K562 (cell line): ENCODE results near the gene AMN1. TPM values are rescaled to one million over a fixed set of nuclear protein-coding genes. Genes with fewer than 3 reads are reported as not detected.

Source experiments
- DIDO1 ChIP-seq: fragments of 450-650 bp; IDR thresholded peaks from 2 replicates; pipeline ENCODE4 v1.6.1; 2016; ENCODE audit warnings: low read depth, missing biosample characterization, missing genetic modification characterization
- DMBX1 ChIP-seq: fragments of 250-450 bp; sonication (Bioruptor Pico); IDR thresholded peaks from 2 replicates; pipeline ENCODE4 v1.8.0; 2022; ENCODE audit warnings: inconsistent platforms, mild to moderate bottlenecking, moderate library complexity, borderline replicate concordance
- DNMT1 ChIP-seq: fragments of 450-650 bp; IDR thresholded peaks from 2 replicates; pipeline ENCODE4 v1.6.1; 2016; ENCODE audit warnings: antibody characterized with exemption, mild to moderate bottlenecking
- EHMT2 ChIP-seq: fragments of 450-650 bp; IDR thresholded peaks from 2 replicates; pipeline ENCODE4 v1.6.1; 2018; ENCODE audit warnings: antibody characterized with exemption
- ELF2 ChIP-seq: fragments of 250-450 bp; sonication (Bioruptor Pico); IDR thresholded peaks from 2 replicates; pipeline ENCODE4 v1.5.0; 2021; ENCODE audit warnings: mild to moderate bottlenecking
- EP300 ChIP-seq: IDR thresholded peaks from 2 replicates; pipeline ENCODE4 v1.6.1; 2012; ENCODE audit warnings: low read length, improper control_type of control experiment
- HEY1 ChIP-seq: fragments of 250-450 bp; sonication (Bioruptor Pico); IDR thresholded peaks from 2 replicates; pipeline ENCODE4 v1.5.0; 2020; ENCODE audit warnings: mild to moderate bottlenecking, moderate library complexity, borderline replicate concordance
- KAT7 ChIP-seq: sonication (generic); formaldehyde crosslinking; IDR thresholded peaks from 2 replicates; pipeline ENCODE4 v1.8.0; 2022; ENCODE audit warnings: missing genetic modification reagents, mild to moderate bottlenecking, borderline replicate concordance
- MEIS2 ChIP-seq: fragments of 450-650 bp; IDR thresholded peaks from 2 replicates; pipeline ENCODE4 v1.6.1; 2014; ENCODE audit warnings: mild to moderate bottlenecking; ENCODE audit not compliant: partially characterized antibody
- NFIC ChIP-seq: fragments of 450-650 bp; IDR thresholded peaks from 2 replicates; pipeline ENCODE4 v1.6.1; 2017; ENCODE audit warnings: mild to moderate bottlenecking, inconsistent platforms
- PML ChIP-seq: IDR thresholded peaks from 2 replicates; pipeline ENCODE4 v1.6.1; 2012; ENCODE audit warnings: low read length, inconsistent platforms
- PRPF4 ChIP-seq: fragments of 200-400 bp; formaldehyde crosslinking; IDR thresholded peaks from one replicate; pipeline ENCODE4 v1.6.1; 2017; ENCODE audit warnings: low read length, low read depth, mild to moderate bottlenecking; ENCODE audit not compliant: insufficient read depth, poor library complexity, severe bottlenecking
- RAD21 ChIP-seq, 2 experiments: fragments of 250-450 bp in 1 of 2; fragments of 450-650 bp in 1 of 2; sonication (Bioruptor Pico) in 1 of 2; formaldehyde crosslinking in 1 of 2; IDR thresholded peaks in 1 of 2; conservative IDR thresholded peaks in 1 of 2; 2 replicates each; pipeline versions ENCODE4 v1.4.0 to v1.8.0; 2020 to 2022; ENCODE audit warnings: mild to moderate bottlenecking in 2 of 2, moderate library complexity in 1 of 2
- SPI1 ChIP-seq: IDR thresholded peaks from 2 replicates; pipeline ENCODE4 v1.6.1; 2011; ENCODE audit warnings: low read depth, low read length, control low read depth, borderline replicate concordance
- TAF1 ChIP-seq: IDR thresholded peaks from 2 replicates; pipeline ENCODE4 v1.6.1; 2011; ENCODE audit warnings: mild to moderate bottlenecking, low read length, moderate library complexity; ENCODE audit not compliant: insufficient read depth, control insufficient read depth, severe bottlenecking; ENCODE audit errors: extremely low read depth
- TAL1 ChIP-seq: fragments of 450-650 bp; IDR thresholded peaks from 2 replicates; pipeline ENCODE4 v1.6.1; 2016; ENCODE audit warnings: mild to moderate bottlenecking
- TBP ChIP-seq: optimal IDR thresholded peaks from 2 replicates; pipeline ENCODE3; 2011; ENCODE audit warnings: low read depth, low read length, improper control_type of control experiment
- TCF3 ChIP-seq: sonication (generic); formaldehyde crosslinking; IDR thresholded peaks from 2 replicates; pipeline ENCODE4 v1.4.0; 2020; ENCODE audit warnings: mild to moderate bottlenecking, missing genetic modification reagents
- USF1 ChIP-seq: sonication (generic); formaldehyde crosslinking; IDR thresholded peaks from 2 replicates; pipeline ENCODE4 v1.9.0; 2022; ENCODE audit warnings: mild to moderate bottlenecking, missing genetic modification reagents
- ZKSCAN1 ChIP-seq: fragments of 150-350 bp; IDR thresholded peaks from 2 replicates; pipeline ENCODE4 v1.6.1; 2016; ENCODE audit warnings: low read depth, low read length
- ZNF282 ChIP-seq: sonication (generic); formaldehyde crosslinking; IDR thresholded peaks from 2 replicates; pipeline ENCODE4 v1.8.1; 2023; ENCODE audit warnings: missing genetic modification reagents
- ZNF444 ChIP-seq: fragments of 250-450 bp; sonication (Bioruptor Pico); IDR thresholded peaks from 2 replicates; pipeline ENCODE4 v1.4.0; 2020; ENCODE audit warnings: mild to moderate bottlenecking, moderate library complexity
- ZNF507 ChIP-seq: conservative IDR thresholded peaks from 2 replicates; pipeline ENCODE4 v1.6.1; 2017; ENCODE audit warnings: missing genetic modification characterization, missing compliant biosample characterization
- ZNF592 ChIP-seq: fragments of 450-650 bp; IDR thresholded peaks from 2 replicates; pipeline ENCODE4 v1.6.1; 2017; ENCODE audit warnings: antibody characterized with exemption, mild to moderate bottlenecking
- ZNF699 ChIP-seq: fragments of 250-450 bp; sonication (Bioruptor Pico); IDR thresholded peaks from 2 replicates; pipeline ENCODE4 v1.8.0; 2021; ENCODE audit warnings: mild to moderate bottlenecking, moderate library complexity; ENCODE audit not compliant: insufficient replicate concordance
- ZNF766 ChIP-seq: fragments of 200-800 bp; sonication (Bioruptor generic); conservative IDR thresholded peaks from 2 replicates; pipeline ENCODE4 v1.6.1; 2016; ENCODE audit warnings: missing genetic modification characterization, missing compliant biosample characterization
- polyA plus RNA-seq, 8 experiments: library from polyadenylated mRNA; depleted of rRNA in 4 of 8; stranded (reverse) in 5 of 8; unstranded in 3 of 8; fragments of >200 nt; fragmentation: Nextera tagmentation in 2 of 8; fragmentation: Illumina TruSeq in 1 of 8; extraction: Ambion mirVana in 2 of 8; extraction: Trizol in 1 of 8; gene quantifications; 2 replicates each; pipeline versions ENCODE4 v1.2.1 to v1.2.3, GENCODE V29; 2011 to 2014; ENCODE audit warnings: inconsistent platforms in 1 of 8, missing spikeins in 1 of 8
- total RNA-seq, 7 experiments: library from RNA; depleted of rRNA in 6 of 7; stranded (reverse); fragments of >200 nt in 6 of 7; fragmentation: Illumina TruSeq in 2 of 7; extraction: Trizol in 2 of 7; gene quantifications; 2 replicates each; pipeline versions ENCODE4 v1.2.1 to v1.2.3, GENCODE V29; 2011 to 2021; ENCODE audit warnings: low replicate concordance in 1 of 7

The AMN1 gene
- total and polyA plus RNA-seq, 9 of the 15 experiments (the other 6 are each of a cell fraction or from before 2014, with no cell fraction given): 5.2 to 27.6 (median 13.0) TPM

- TF ChIP-seq DMBX1 (CRISPR knock-in tag): 0 out of 2 replicates have a peak, but pooled peaks have one; percentile 37
- TF ChIP-seq USF1: no peak
- peak; percentile 47 for TF ChIP-seq MEIS2
- TF ChIP-seq DNMT1: no peak
- peak; percentile 86 for TF ChIP-seq PML
- TF ChIP-seq ZNF766 (CRISPR knock-in tag): peak; percentile 78
- TF ChIP-seq SPI1: peak; percentile 99
- no peak for TF ChIP-seq PRPF4
- peak; percentile 88 for TF ChIP-seq ZNF592
- 0 out of 2 replicates have a peak, but pooled peaks have one; percentile 37 for TF ChIP-seq HEY1 (CRISPR knock-in tag)
- TF ChIP-seq EHMT2: peak; percentile 66
- TF ChIP-seq TBP: peak; percentile 75
- TF ChIP-seq ZNF444 (CRISPR knock-in tag): no peak
- peak in 1 of 2 experiments; percentile 34; a peak in 3 of 4 replicates for TF ChIP-seq RAD21 (CRISPR knock-in tag; conservative IDR thresholded peaks at IDR 0.05 in 1 of 2, IDR thresholded peaks at IDR 0.05 in 1 of 2)
- TF ChIP-seq ELF2: peak; percentile 36; the same call in 1 of the 2 replicates
- TF ChIP-seq DIDO1 (tag): no peak
- TF ChIP-seq TCF3 (CRISPR knock-in tag): peak; percentile 87
- peak; percentile 76 for TF ChIP-seq TAL1
- no peak for TF ChIP-seq ZNF699 (CRISPR knock-in tag)
- TF ChIP-seq ZNF507 (tag): no peak
- 0 out of 2 replicates have a peak, but pooled peaks have one; percentile 50 for TF ChIP-seq ZKSCAN1
- no peak for TF ChIP-seq ZNF282 (CRISPR knock-in tag)
- peak; percentile 93 for TF ChIP-seq EP300
- peak; percentile 46; the same call in 1 of the 2 replicates for TF ChIP-seq NFIC
- TF ChIP-seq TAF1: peak; percentile 87
- TF ChIP-seq KAT7 (CRISPR knock-in tag): no peak
These were observed 13.5 kb downstream of the AMN1 start (continued) for GRCh38 chr12:31715283-31715825.
